ENCODE data around the gene FARSA. TPM values are rescaled to one million over a fixed set of nuclear protein-coding genes. Genes with fewer than 3 reads are reported as not detected.

Gene FARSA
- total and polyA plus RNA-seq, 2 donors (not counting 3 experiments of a cell fraction or from before 2014, with no cell fraction given), result 51.8 to 77.4 TPM

- ChIA-PET POLR2A (no interaction called here), CTCF (no interaction called here)
- Histone ChIP-seq H3K9me3 (replicated peaks; ENCODE audit: control insufficient read depth, insufficient read depth, low read length) (no peaks in the 10 kb centered on the region), H3K27me3 (ENCODE audit: control insufficient read depth in 2 of 2, insufficient read depth in 2 of 2, low read length in 2 of 2) (no peaks in the 10 kb centered on the region), H2AFZ (ENCODE audit: low read depth, low read length) (no peak overlapping the region), H3K79me2 (ENCODE audit: control insufficient read depth, insufficient read depth, low read length) (peaks cover 42% of the 10 kb centered on the region), H3K4me3 (replicated peaks in 1 of 3; ENCODE audit: insufficient read depth in 1 of 3, low read depth in 1 of 3, low read length in 3 of 3) (peak overlapping the region in 2 of 3 experiments; percentile 93 to 98), H3K36me3 (ENCODE audit: control insufficient read depth in 2 of 2, extremely low read depth in 1 of 2, insufficient read depth in 2 of 2, low read length in 2 of 2) (peaks cover 23 to 43% of the 10 kb centered on the region in 2 experiments), H3K4me2 (ENCODE audit: insufficient read depth, low read length) (peak overlapping the region; percentile 64), H3K9me1 (replicated peaks; ENCODE audit: control insufficient read depth, extremely low read depth, insufficient read depth, low read length) (no peaks in the 10 kb centered on the region), H3K4me1 (ENCODE audit: control insufficient read depth, extremely low read depth, insufficient read depth, low read length) (peaks cover 25% of the 10 kb centered on the region), H3K27ac (ENCODE audit: insufficient read depth, low read depth, low read length) (no peak overlapping the region), H3K9ac (replicated peaks; ENCODE audit: extremely low read depth, insufficient read depth, low read length) (peak overlapping the region; percentile 95), H4K20me1 (replicated peaks; ENCODE audit: control insufficient read depth, extremely low read depth, insufficient read depth, low read length) (no peaks in the 10 kb centered on the region)
- TF ChIP-seq POLR2A (IDR thresholded peaks at IDR 0.05; ENCODE audit: low read depth, low read length) (no peak), POLR2AphosphoS5 (IDR thresholded peaks at IDR 0.05; ENCODE audit: insufficient read depth, low read depth, low read length) (no peak), MYC (IDR thresholded peaks at IDR 0.05; ENCODE audit: low read depth, low read length) (no peak), FOS (IDR thresholded peaks at IDR 0.05; ENCODE audit: borderline replicate concordance, insufficient read depth, low read length) (no peak), JUN (IDR thresholded peaks at IDR 0.05; ENCODE audit: borderline replicate concordance, insufficient read depth, insufficient read length, low read depth) (no peak), GATA2 (IDR thresholded peaks at IDR 0.05; ENCODE audit: insufficient read depth, insufficient read length, low read depth, low read length) (no peak), EZH2 (IDR thresholded peaks at IDR 0.05; ENCODE audit: borderline replicate concordance, low read depth, low read length, severe bottlenecking) (no peak)
- TF ChIP-seq, protein P1, sequence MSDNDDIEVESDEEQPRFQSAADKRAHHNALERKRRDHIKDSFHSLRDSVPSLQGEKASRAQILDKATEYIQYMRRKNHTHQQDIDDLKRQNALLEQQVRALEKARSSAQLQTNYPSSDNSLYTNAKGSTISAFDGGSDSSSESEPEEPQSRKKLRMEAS (IDR thresholded peaks at IDR 0.05; ENCODE audit: insufficient read depth, insufficient read length), result no peak
- TF ChIP-seq, protein P2, sequence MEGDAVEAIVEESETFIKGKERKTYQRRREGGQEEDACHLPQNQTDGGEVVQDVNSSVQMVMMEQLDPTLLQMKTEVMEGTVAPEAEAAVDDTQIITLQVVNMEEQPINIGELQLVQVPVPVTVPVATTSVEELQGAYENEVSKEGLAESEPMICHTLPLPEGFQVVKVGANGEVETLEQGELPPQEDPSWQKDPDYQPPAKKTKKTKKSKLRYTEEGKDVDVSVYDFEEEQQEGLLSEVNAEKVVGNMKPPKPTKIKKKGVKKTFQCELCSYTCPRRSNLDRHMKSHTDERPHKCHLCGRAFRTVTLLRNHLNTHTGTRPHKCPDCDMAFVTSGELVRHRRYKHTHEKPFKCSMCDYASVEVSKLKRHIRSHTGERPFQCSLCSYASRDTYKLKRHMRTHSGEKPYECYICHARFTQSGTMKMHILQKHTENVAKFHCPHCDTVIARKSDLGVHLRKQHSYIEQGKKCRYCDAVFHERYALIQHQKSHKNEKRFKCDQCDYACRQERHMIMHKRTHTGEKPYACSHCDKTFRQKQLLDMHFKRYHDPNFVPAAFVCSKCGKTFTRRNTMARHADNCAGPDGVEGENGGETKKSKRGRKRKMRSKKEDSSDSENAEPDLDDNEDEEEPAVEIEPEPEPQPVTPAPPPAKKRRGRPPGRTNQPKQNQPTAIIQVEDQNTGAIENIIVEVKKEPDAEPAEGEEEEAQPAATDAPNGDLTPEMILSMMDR (IDR thresholded peaks at IDR 0.05; ENCODE audit: extremely low read depth in 1 of 2, insufficient read depth in 1 of 2, low read depth in 1 of 2, low read length in 2 of 2), result no peak
- dilution Hi-C loops (cut with MboI; ENCODE audit: extremely low pct_ligation_motif_present, low sequenced_read_pairs) (no loop called here), intact Hi-C loops (cut with micrococcal nuclease) (no loop called here)
- FAIRE-seq, result no peak
- no peak for DNase-seq (ENCODE audit: low read depth, low spot score)
- no TSS peak for BruUV-seq (replicated peaks)
Observed at GRCh38 chr19:12940897-12941296, 7.4 kb upstream of the FARSA start.

Measured in endothelial cell of umbilical vein (primary cell).